NK-92 (cell line): ENCODE measurements around the gene PDZD7.

ENCODE experiments used
- DNase-seq: peaks from one replicate; lab custom pipeline; 2025; ENCODE audit not compliant: unreplicated experiment; lab: John Stamatoyannopoulos, UW

Gene PDZD7

GRCh38 chr10:101005361-101005760, 25.6 kb downstream of the PDZD7 start:
- DNase-seq, result no peak

GRCh38 chr10:101003639-101004206, 27.2 kb downstream of the PDZD7 start:
- DNase-seq, result no peak

- no peak for DNase-seq
Observed at GRCh38 chr10:101002456-101002855, 28.5 kb downstream of the PDZD7 start.

- no peak for DNase-seq
Observed at GRCh38 chr10:101001659-101002035, 29.3 kb downstream of the PDZD7 start.

- no peak for DNase-seq
Observed at GRCh38 chr10:101000915-101001658, 29.8 kb downstream of the PDZD7 start.

GRCh38 chr10:101000127-101000914, 30.6 kb downstream of the PDZD7 start:
- DNase-seq, result no peak

GRCh38 chr10:100999742-101000126, 31.2 kb downstream of the PDZD7 start, which contains the start of gene LZTS2:
LZTS2 (plus strand) TSS chr10:100999808; CDS start chr10:101002539, 2,731 bp downstream.
- DNase-seq, result no peak

GRCh38 chr10:100998991-100999741, 31.8 kb downstream of the PDZD7 start:
- DNase-seq, result no peak

GRCh38 chr10:100998183-100998990, 32.5 kb downstream of the PDZD7 start:
- no peak for DNase-seq

- no peak for DNase-seq
Observed at GRCh38 chr10:100997360-100998182, 33.4 kb downstream of the PDZD7 start.

GRCh38 chr10:100996678-100997359, 34.1 kb downstream of the PDZD7 start:
- no peak for DNase-seq

GRCh38 chr10:100995181-100995580, 35.7 kb downstream of the PDZD7 start:
- no peak for DNase-seq

GRCh38 chr10:100993986-100994708, 36.8 kb downstream of the PDZD7 start:
- DNase-seq, result no peak

- DNase-seq, result no peak
Observed at GRCh38 chr10:100989088-100989487, 41.8 kb downstream of the PDZD7 start.

GRCh38 chr10:100988166-100988565, 42.8 kb downstream of the PDZD7 start:
- DNase-seq, result no peak

- DNase-seq, result no peak
Observed at GRCh38 chr10:100987685-100988049, 43.3 kb downstream of the PDZD7 start.

GRCh38 chr10:100986952-100987684, 43.8 kb downstream of the PDZD7 start, which contains the start of the genes MRPL43 and TWNK:
MRPL43 (minus strand) TSS chr10:100987497; CDS start chr10:100987443, 54 bp downstream.
TWNK (plus strand) TSS chr10:100987543; CDS start chr10:100988211, 668 bp downstream.
- peak; percentile 24 for DNase-seq

GRCh38 chr10:100986623-100986951, 44.3 kb downstream of the PDZD7 start:
- no peak for DNase-seq
